HK-2 (cell line): Measurements from ENCODE around the gene ANKRD40CL.

Experiments
- DNase-seq: peaks from one replicate; pipeline ENCODE4 v3.0.0-alpha.2; 2018; ENCODE audit not compliant: unreplicated experiment

Gene ANKRD40CL

GRCh38 chr17:50787106-50787505 lies 19.8 kb upstream of the ANKRD40CL start:
- no peak for DNase-seq

DNA sequence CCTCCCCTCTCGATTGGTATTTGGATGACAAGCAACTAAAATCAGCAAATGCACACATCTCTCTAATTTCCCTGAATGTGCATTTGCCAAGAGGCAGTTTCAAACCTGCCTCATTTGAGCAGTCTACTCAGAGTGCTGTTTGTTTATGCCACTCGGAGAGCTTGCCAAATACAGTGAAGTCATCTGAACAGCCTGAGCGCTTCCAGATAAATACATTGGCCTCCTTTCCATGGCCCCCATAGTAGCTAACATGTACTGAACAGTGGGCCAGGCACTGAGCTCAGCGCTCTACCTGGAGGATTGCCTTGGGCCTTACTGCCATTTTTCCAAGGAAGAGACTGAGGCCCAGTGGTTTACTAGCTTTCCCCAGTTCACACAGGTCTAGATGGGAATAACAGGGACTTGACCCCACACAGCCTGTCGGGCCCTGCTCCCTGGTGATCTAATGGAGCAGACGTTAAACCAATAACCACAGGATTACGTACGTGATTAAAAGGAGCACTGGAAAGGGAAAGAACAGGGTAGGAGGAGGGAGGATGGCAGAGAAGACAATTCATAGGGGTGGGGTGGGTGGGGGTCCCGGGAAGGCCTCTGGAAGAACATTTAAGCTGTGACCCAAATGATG lies 18.7 kb upstream of the ANKRD40CL start:
- no peak for DNase-seq

DNA sequence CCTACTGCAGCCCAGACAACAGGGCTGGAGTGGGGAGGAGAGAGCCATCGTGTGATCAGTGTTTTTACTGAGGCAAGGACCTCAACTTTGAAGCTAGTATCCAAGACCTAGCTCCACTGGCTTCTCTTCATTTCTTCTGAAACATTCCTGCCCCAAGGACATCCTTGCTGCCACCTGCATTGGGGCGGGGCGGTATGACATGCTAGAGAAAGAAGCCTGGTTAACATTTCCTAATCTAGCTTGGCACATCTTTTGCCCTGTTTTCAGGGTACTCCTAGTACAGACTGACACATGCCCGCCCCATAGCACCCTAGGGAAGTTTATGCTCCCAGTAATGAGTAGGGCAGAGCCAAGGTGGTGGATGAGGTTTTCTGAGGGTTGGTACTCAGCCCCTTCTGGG lies 17.8 kb upstream of the ANKRD40CL start:
- no peak for DNase-seq

- DNase-seq, result no peak
Observed at GRCh38 chr17:50783905-50784304, 16.6 kb upstream of the ANKRD40CL start.

- DNase-seq, result peak; percentile 90
Observed at GRCh38 chr17:50783193-50783660, 15.9 kb upstream of the ANKRD40CL start.

- no peak for DNase-seq
Observed at GRCh38 chr17:50781167-50781566, 13.8 kb upstream of the ANKRD40CL start.

- no peak for DNase-seq
Observed at GRCh38 chr17:50779747-50780353, 12.5 kb upstream of the ANKRD40CL start.

DNA sequence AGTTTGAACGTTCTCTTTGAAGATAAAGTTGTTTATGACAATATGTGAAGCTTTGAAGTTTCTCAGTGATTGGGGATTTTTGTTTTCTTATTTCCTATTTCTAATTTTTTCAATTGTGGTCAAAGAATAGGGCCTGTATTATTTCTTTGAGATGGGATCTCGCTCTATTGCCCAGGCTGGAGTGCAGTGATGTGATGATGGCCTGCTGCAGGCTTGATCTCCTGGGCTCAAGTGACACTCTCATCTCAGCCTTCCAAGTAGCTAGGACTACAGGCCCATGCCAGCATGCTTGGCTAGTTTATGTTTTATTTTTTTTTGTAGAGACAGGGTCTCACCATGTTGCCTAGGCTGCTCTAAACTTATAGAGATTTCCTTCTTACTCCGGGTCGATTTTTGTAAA lies 11.7 kb upstream of the ANKRD40CL start:
- DNase-seq, result no peak

DNA sequence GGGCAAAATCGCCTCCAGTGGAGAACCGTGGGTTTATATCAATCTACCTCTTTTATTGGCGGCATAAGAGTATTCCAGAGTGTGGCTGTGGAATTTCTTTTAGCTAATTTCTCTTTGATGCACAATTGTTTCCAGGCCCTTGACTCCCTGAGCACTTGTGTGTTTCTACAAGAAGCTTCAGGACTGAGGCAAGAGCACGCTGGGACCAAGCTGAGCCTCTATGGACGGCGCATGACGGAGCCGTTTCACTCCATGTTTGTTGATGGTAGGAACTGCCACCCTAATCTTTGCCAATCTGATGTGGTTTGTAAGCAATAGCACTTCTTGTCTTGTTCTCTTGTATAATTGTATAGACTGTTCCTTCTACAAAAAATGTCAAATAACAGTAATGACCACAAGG lies 11.2 kb upstream of the ANKRD40CL start:
- DNase-seq, result no peak

DNA sequence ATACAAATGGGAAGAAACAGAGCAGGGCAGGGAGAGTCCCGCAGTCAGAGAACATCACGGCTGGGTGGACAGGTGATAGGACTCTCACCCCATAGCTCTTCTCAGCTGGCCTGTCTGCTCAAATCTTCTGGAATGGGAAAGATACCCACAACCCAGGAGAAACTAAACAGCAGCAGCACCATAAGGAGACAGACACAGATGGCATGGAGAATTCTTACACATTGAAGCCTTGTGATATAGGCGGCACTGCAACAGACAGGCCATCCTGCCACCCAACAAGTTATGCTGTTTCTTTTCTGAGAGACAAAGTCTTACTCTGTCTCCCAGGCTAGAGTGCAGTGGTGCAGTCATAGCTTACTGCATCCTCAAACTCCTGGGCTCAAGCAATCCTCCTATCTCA lies 8.6 kb upstream of the ANKRD40CL start:
- DNase-seq, result no peak

GRCh38 chr17:50774225-50774803 lies 7.0 kb upstream of the ANKRD40CL start:
- no peak for DNase-seq

- no peak for DNase-seq
Observed at GRCh38 chr17:50771991-50772785, 4.9 kb upstream of the ANKRD40CL start.

- no peak for DNase-seq
Observed at GRCh38 chr17:50770346-50770745, 3.0 kb upstream of the ANKRD40CL start.

DNA sequence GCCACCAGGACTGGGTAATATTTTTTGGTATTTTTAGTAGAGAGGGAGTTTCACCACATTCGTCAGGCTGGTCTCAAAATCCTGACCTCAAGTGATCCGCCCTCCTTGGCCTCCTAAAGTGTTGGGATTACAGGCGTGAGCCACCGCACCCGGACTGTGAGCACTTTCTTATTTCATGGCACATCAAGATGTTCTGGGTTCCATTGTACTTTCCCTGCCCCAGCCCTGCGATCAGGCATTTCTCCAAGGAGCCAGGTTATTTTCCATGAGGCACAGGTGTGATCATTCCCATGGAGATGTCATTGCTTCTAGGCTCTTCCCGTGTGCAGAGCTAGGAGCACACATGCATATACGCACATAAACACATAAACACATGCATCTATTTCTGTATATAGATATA lies 2.6 kb upstream of the ANKRD40CL start:
- DNase-seq, result no peak

- DNase-seq, result no peak
Observed at GRCh38 chr17:50768346-50768761, 1.0 kb upstream of the ANKRD40CL start.

GRCh38 chr17:50767030-50767429 lies 288 bp downstream of the ANKRD40CL start:
- DNase-seq, result no peak

GRCh38 chr17:50766222-50767023 lies 895 bp downstream of the ANKRD40CL start:
- no peak for DNase-seq

DNA sequence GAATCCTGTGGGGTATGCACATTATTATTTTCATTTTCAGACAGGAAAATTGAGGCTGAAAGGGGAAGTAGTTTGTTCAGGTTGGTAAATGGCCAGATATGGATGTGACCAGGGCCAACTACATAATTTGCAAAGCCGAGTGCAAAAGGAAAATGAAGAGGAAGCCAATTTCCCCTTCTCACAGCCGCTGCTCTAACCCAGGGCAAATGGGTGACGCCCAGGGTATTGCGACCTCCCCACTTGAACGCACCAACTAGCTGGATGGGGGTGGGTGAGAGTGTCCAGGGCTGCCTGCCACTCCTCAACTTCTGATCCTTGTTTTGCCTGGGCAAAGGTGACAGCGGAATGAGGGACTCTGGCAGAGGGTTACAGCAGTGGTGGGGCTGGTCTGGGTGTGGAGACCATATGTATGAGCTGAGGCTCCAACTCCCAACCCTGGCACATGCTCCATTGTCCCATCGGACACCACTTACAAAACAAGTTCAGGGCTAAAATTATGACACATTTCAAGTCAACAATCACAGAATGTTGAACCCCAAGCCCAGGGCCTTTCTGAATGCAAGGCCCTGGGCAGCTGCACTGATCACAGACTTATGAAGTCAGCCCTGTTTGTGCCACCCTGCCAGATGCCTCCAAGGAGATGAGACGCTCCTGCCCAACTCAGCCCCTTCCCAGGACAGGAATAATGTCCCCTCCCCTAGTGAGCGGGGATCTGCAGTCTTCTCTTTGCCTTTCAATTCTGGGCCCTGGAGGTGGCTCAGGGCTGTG lies 1.7 kb downstream of the ANKRD40CL start:
- no peak for DNase-seq

DNA sequence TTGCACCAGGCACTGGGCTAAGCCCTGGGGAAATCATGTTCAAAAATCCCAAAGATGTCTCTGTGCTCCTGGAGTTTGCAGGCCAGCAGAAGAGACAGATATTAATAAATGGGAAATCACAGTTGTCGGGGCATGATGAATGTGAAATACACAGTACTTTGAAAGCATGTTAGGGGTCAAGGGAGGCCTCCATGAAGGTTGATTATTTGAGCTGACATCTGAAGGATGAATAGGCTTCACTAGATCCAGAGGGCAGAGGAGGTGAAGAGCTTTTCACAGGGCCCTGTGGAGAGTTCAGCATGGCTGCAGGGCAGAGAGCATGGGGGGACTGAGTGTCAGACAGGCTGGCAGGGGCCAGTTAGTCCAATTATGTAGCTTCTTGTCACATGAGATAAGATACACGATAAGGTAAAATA lies 2.6 kb downstream of the ANKRD40CL start:
- no peak for DNase-seq

- no peak for DNase-seq
Observed at GRCh38 chr17:50763716-50764475, 3.4 kb downstream of the ANKRD40CL start.
